Epithelial cell of esophagus (primary cell): ENCODE data around the gene MAD1L1.

Experiments used
- DNase-seq: peaks from one replicate; pipeline ENCODE4 v3.0.0; 2010; ENCODE audit warnings: low read depth
- H3K4me3 ChIP-seq: 2 replicates; pipeline ENCODE4 v1.5.1; 2011; ENCODE audit warnings: mild to moderate bottlenecking, low read length, control low read depth
- TF ChIP-seq, protein P1 (sequence below): IDR thresholded peaks from 2 replicates; pipeline ENCODE4 v1.5.1; 2011; ENCODE audit warnings: low read depth, mild to moderate bottlenecking, low read length, control low read depth, inconsistent platforms; ENCODE audit not compliant: insufficient read depth; ENCODE audit errors: missing control alignments

Gene MAD1L1

DNA sequence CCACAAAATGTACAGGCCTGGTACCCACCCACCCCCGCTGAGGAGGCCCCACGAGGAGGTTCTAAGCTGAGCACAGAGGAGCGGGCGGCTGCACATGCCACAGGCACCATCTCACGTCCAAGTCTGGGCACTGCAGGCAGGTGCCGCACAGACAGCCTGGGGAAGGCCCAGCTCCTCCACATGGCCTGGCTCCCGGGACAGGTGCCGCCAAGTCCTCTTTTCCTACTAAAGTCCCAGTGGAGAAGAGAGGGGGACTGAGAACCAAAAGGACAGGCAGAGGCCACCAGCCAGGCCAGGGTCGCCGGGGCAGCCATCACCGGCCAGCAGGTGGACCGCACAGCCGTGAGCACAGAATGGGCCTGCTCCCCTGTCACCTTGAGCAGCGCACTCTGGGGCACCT, 91.1 kb downstream of the MAD1L1 start:
- H3K4me3 ChIP-seq, result no peak overlapping the region
- DNase-seq, result no peak
- TF ChIP-seq, protein P1, sequence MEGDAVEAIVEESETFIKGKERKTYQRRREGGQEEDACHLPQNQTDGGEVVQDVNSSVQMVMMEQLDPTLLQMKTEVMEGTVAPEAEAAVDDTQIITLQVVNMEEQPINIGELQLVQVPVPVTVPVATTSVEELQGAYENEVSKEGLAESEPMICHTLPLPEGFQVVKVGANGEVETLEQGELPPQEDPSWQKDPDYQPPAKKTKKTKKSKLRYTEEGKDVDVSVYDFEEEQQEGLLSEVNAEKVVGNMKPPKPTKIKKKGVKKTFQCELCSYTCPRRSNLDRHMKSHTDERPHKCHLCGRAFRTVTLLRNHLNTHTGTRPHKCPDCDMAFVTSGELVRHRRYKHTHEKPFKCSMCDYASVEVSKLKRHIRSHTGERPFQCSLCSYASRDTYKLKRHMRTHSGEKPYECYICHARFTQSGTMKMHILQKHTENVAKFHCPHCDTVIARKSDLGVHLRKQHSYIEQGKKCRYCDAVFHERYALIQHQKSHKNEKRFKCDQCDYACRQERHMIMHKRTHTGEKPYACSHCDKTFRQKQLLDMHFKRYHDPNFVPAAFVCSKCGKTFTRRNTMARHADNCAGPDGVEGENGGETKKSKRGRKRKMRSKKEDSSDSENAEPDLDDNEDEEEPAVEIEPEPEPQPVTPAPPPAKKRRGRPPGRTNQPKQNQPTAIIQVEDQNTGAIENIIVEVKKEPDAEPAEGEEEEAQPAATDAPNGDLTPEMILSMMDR, result no peak

DNA sequence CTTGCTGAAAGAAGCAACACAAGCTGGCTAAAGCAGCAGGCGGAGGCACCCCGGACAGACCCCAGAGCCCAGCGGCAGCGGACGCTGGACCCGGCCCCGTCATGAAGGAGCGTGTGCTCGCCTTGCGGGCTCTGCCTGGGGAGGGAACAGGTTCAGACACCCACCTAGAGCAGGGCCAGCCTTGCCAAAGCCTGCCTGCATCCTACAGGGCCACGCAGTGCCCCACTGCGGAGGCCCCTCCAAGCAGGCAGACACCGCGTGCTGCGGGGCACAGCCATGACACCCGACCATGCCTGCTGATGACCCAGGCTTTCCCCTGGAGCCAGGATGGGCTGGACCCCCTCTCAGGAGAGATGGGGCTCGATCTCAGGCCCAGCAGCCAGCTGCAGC, 91.7 kb downstream of the MAD1L1 start:
- no peak overlapping the region for H3K4me3 ChIP-seq
- TF ChIP-seq, protein P1, result no peak
- no peak for DNase-seq

DNA sequence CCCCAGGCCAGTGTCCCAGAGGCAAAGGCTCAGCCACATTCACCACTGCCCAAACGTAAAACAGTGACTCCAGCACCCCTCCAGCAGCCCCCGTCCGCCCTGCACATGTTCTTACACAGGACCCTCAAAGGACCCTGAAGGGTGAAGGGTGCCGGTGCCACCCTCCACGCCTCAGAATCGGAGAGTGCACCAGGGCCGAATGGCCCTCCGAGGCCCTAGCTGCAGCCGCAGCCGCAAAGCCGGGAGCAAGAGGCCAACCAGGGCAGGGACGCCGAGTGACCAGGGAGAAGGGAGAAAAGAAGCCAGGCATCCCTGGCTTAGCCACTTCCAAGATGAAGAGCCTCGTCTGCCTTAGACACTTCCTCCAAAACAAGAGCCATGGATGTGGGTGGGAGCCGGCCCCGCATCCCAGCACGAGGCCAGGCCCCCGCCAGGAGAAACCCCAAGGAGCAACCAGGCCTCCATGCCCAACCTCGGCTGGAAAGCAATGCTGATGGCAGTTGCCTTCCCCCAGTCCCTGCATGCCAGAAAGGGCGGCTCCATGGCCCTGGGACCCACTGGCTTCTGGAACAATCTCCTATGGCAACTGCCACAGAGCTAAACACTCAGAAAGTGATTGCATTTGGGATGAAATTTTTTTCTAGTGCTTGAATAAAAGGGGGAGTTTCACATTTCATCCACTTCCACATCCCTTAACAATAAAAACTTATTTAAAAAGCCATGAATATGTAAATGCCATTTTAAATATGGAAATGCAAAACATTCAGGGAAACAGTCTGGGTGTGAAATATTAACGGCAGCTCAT, 92.3 kb downstream of the MAD1L1 start:
- DNase-seq, result no peak
- TF ChIP-seq, protein P1, result no peak

DNA sequence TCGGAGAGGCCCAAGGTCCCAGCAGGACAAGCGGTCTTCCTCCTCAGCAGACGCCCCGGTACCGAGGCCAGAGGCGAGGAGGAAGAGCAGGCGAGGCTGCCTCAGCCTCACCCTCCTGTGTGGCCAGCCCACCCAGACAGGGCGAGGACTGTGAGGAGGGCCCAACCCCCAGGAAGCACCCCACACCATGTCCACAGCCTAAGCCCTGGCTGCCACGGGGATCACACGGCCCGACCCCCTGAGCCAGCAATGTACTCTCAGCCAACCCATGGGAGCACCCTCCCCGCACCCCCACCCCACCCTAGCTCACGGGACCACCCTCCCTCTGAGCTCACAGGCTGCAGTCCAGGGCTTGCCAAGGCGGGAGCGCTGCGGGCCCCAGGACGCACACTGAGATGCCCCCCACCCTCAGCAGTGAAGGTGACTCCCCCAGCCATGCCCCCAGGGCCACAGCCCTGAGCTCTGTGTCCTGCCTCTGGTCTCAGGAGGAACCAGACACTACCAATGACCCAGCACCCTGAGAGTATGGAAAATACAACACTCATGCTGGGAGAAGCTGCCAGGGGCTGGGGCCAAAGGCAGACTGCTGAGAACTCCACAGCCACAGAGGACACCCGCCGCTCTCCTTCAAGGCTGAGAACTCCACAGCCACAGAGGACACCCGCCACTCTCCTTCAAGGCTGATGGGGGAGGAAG, 93.6 kb downstream of the MAD1L1 start:
- H3K4me3 ChIP-seq, result no peak overlapping the region
- TF ChIP-seq, protein P1, result no peak
- DNase-seq, result no peak

More for the DNA sequence above, 92.3 kb downstream of the MAD1L1 start:
- H3K4me3 ChIP-seq, result no peak overlapping the region

DNA sequence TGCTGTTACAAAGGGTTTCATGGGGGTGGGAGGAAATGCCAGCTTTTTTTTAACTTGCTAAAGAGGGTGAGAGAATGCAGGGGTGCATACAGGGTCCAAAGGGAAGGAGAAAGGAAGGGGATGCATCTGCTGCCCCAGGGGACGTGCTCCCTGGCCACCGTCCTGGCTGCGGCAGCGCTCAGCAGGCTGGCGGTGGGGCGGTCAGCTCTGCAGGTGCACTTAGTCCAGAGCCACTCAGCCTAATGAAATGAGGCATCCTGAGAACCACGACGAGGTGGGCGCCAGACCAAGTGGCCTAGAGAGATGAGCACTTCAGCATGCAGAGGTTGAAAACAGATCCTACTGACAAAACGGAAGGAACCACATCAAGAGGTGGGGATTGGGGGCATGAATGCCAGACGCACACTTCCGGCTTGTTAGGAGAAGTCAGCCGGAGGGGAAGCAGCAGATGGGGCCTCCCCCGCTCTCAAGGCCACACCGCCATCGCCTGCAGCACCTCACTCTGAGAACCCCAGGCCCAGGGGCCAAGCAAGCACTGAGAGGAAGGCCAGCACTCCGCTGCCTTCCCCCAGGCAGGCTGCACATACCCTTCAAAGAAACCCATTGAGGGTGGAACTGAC, 94.5 kb downstream of the MAD1L1 start:
- H3K4me3 ChIP-seq, result no peak overlapping the region
- DNase-seq, result no peak
- TF ChIP-seq, protein P1, result no peak

DNA sequence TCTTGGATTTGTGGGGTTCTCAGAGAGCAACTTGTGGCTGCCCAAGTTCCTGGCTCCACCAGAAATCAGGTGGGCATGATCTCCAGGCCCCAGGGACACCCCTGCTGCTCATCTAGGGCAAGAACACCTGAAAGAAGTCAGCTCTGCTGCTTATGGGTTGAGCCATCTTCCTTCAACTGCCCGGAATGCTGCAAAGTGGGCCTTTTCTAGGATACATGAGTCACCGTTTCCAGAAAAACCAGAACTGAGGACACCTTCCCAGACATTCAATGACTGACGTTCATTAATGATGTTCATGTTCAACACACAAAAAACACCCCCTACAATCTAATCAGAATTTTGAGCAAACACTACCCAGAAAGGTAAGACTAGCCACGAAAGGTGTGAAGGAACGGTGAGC, 98.0 kb downstream of the MAD1L1 start:
- H3K4me3 ChIP-seq, result no peak overlapping the region
- DNase-seq, result peak; percentile 84
- TF ChIP-seq, protein P1, result no peak
